ENCODE data around the gene TSGA10IP.

The TSGA10IP gene

GRCh38 chr11:65899356-65900124 is 45.7 kb upstream of the TSGA10IP start:
- ChIA-PET POLR2A (ENCODE audit: low non-redundant PET) (interaction anchor here (1.0 to 1.4 kb wide), 4 partner anchors 10 to 12 kb away, joined by 3 to 8 read pairs (median 4); partner anchors contain the start of genes CCDC85B and FIBP), CTCF (interaction anchor here (1.2 to 1.7 kb wide), 3 partner anchors 12 to 90 kb away, joined by 3 to 14 read pairs (median 8); partner anchors contain the start of gene FIBP)
- DNase-seq (ENCODE audit: low spot score) = peak; percentile 81
- no peak for TF ChIP-seq CTCF (conservative IDR thresholded peaks at IDR 0.05; ENCODE audit: low read depth)
- H3K27ac ChIP-seq = peak overlapping the region; percentile 95

DNA sequence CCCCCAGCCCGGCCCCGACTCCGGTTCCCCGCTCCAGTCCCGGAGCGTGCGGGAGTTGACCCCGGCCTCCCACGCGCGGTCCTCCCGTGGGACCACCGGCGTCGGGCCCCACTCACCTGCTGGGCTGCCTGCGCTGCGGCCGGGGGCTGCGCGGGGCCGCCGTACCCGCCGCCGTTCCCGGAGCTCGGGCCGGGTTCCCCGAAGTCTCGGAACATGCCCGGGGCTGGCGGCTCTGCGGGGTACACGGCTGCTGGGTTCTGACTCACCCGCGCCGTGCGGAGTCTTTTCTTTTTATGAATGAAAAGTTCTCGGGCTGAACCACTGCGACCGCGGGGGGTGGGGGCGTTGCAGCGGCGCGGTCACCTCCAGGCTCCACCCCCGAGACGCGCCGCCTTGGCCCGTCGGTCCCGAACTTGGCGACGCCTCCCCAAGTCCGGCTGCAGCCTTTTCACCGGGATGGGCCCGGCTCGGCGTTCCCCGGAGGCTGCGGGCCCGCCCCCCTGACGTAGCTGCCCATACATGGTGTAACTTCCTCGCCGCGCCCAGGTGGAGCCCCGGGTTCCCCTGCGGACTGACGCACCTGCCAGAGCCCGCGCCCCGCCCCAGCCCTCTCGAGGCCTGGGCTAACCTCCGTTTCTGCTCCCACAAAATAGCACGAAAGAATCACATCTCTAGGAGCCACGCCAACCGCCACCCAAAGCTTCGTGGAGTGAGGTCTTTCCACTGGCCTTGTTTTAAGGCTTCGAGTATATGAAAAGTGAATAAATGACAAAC is 45.0 kb upstream of the TSGA10IP start, which contains the start of gene FOSL1:
TSS of gene FOSL1 (minus strand) at position 264 of the 774 bp plus-strand sequence. CDS start at position 215, 49 bp downstream.
- DNase-seq (ENCODE audit: low spot score) = peak; percentile 94

GRCh38 chr11:65900899-65901180 is 44.4 kb upstream of the TSGA10IP start:
- H3K27ac ChIP-seq = peak overlapping the region; percentile 95
- ChIA-PET CTCF (interaction anchor here (1.2 kb wide), 1 partner anchor 11 kb away, joined by 3 read pairs; no protein-coding TSS in a partner anchor), POLR2A (ENCODE audit: low non-redundant PET) (interaction anchor here (0.6 to 1.1 kb wide), 4 partner anchors 10 to 15 kb away, joined by 3 to 7 read pairs (median 4); partner anchors contain the start of genes CCDC85B and FIBP)
- DNase-seq (ENCODE audit: low spot score) = no peak
- TF ChIP-seq CTCF (conservative IDR thresholded peaks at IDR 0.05; ENCODE audit: low read depth) = no peak

More for the DNA sequence above, 45.0 kb upstream of the TSGA10IP start, which contains the start of gene FOSL1:
- no peak for TF ChIP-seq CTCF (conservative IDR thresholded peaks at IDR 0.05; ENCODE audit: low read depth)
- peak within 1 kb of the TSS; percentile 95 for H3K27ac ChIP-seq
- CTCF ChIA-PET = interaction anchor here (1.2 kb wide), 1 partner anchor 11 kb away, joined by 3 read pairs; no protein-coding TSS in a partner anchor
- POLR2A ChIA-PET (ENCODE audit: low non-redundant PET) = interaction anchor here (0.6 to 1.1 kb wide), 4 partner anchors 10 to 15 kb away, joined by 3 to 7 read pairs (median 4); partner anchors contain the start of genes CCDC85B and FIBP

DNA sequence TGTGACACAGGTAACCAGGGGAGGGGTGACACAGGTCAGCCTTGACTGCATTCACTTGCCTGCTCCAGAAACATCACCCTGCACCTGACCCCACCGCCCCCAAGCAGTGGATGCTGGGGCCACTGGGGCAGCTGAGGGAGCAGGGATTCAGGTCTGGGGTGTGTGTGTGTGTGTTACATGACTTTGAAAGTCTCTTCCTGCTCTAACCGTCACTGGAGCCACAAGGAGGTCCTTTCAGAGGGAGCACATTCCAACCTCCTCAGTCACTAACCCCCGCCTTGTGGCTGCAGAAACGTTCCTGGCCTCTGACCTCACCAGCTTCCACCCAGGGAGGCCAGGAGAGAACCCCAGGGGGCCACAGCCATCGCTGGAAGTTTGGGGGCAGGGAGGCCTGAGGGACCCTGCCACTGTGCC is 42.2 kb upstream of the TSGA10IP start:
- H3K27ac ChIP-seq = peak overlapping the region; percentile 73
- no peak for TF ChIP-seq CTCF (conservative IDR thresholded peaks at IDR 0.05; ENCODE audit: low read depth)
- ChIA-PET CTCF (interaction anchor here (0.6 kb wide), 1 partner anchor 317 kb away, joined by 5 read pairs; no protein-coding TSS in a partner anchor), POLR2A (ENCODE audit: low non-redundant PET) (no interaction called here)
- peak; percentile 62 for DNase-seq (ENCODE audit: low spot score)

DNA sequence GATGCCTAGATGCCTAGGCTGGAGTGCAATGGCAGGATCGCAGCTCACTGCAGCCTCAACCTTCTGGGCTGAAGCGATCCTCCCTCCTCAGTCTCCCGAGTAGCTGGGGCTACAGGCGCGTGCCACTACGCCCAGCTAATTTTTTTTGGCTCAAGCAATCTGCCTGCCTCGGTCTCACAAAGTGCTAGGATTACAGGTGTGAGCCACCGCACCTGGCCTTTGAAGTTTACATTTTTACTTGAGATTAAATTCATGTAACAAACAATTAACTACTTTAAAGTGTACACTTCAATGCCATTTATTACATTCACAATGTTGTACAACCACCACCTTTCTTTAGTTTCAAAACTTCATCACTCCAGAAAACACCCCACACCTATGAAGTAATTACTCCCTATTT is 41.6 kb upstream of the TSGA10IP start:
- peak overlapping the region; percentile 73 for H3K27ac ChIP-seq
- ChIA-PET POLR2A (ENCODE audit: low non-redundant PET) (no interaction called here), CTCF (interaction anchor here (0.6 kb wide), 1 partner anchor 316 kb away, joined by 5 read pairs; no protein-coding TSS in a partner anchor)
- TF ChIP-seq CTCF (conservative IDR thresholded peaks at IDR 0.05; ENCODE audit: low read depth) = no peak
- no peak for DNase-seq (ENCODE audit: low spot score)

- POLR2A ChIA-PET (ENCODE audit: low non-redundant PET) = no interaction called here
- CTCF ChIA-PET = interaction anchor here (0.7 to 1.1 kb wide), 2 partner anchors 22 to 351 kb away, joined by 3 to 5 read pairs; no protein-coding TSS in a partner anchor
- no peak overlapping the region for H3K27ac ChIP-seq
- no peak for DNase-seq (ENCODE audit: low spot score)
- TF ChIP-seq CTCF (conservative IDR thresholded peaks at IDR 0.05; ENCODE audit: low read depth) = no peak
Observed at GRCh38 chr11:65906602-65907001, 38.7 kb upstream of the TSGA10IP start.

Measured in RWPE1 (cell line).